ENCODE results near the gene IFT27.

The IFT27 gene

DNA sequence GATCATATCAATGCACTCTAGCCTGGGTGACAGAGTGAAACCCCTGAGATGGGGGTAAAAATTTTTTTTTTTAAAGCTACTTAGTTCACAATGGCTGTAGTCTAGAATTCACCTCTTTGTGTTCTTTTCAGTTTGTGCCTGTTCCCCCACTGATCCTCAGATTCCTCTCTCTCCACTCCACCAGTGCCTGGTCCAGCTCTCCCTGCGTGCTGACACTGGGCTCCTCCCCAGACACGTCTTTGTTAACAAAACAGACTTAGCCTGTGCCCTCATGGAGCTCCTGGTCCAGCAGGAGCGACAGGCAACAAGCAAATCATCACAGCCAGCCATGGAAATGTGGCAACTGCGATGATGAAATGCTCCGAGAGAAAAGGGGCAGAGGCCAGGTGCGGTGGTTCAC is 34.0 kb downstream of the IFT27 start:
- TF ChIP-seq CTCF (IDR thresholded peaks at IDR 0.05; ENCODE audit: control extremely low read depth, extremely low read depth, low read depth, missing control alignments): no peak
- no peak for DNase-seq (ENCODE audit: extremely low spot score)
- CTCF ChIA-PET: interaction anchor here (1.5 to 6.7 kb wide), 3 partner anchors 15 to 195 kb away, joined by 3 to 67 read pairs (median 7); no protein-coding TSS in a partner anchor
- POLR2A ChIA-PET: no interaction called here

GRCh38 chr22:36741204-36741793 is 34.6 kb downstream of the IFT27 start:
- no peak for TF ChIP-seq CTCF (IDR thresholded peaks at IDR 0.05; ENCODE audit: control extremely low read depth, extremely low read depth, low read depth, missing control alignments)
- CTCF ChIA-PET: interaction anchor here (1.5 to 6.7 kb wide), 3 partner anchors 16 to 195 kb away, joined by 3 to 67 read pairs (median 7); no protein-coding TSS in a partner anchor
- DNase-seq (ENCODE audit: extremely low spot score): no peak
- POLR2A ChIA-PET: no interaction called here

DNA sequence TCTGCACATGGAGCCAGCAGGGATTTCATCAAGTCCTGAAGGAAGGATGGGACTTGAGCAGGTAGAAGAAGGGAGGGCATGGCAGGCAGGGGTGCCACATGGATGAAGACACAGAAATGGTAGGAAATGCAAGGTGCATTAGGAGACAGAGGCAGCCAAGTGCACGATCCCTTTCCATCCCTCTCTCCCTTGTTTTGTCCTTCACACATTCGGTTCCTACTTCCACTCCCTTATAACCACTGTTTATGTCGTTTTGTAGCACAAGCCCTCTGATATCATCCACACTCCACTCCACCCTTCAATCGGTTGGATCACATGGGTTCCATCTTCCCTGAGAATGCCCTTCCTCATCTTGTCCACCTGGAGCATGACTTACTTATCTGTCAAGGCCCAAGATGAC is 35.2 kb downstream of the IFT27 start:
- CTCF ChIA-PET: interaction anchor here (1.5 to 6.7 kb wide), 2 partner anchors 16 to 194 kb away, joined by 3 to 67 read pairs; no protein-coding TSS in a partner anchor
- POLR2A ChIA-PET: no interaction called here
- no peak for TF ChIP-seq CTCF (IDR thresholded peaks at IDR 0.05; ENCODE audit: control extremely low read depth, extremely low read depth, low read depth, missing control alignments)

GRCh38 chr22:36739185-36739584 is 36.7 kb downstream of the IFT27 start:
- DNase-seq (ENCODE audit: extremely low spot score): no peak
- no peak for TF ChIP-seq CTCF (IDR thresholded peaks at IDR 0.05; ENCODE audit: control extremely low read depth, extremely low read depth, low read depth, missing control alignments)
- CTCF ChIA-PET: no interaction called here
- POLR2A ChIA-PET: no interaction called here

More for the DNA sequence above, 35.2 kb downstream of the IFT27 start:
- no peak for DNase-seq (ENCODE audit: extremely low spot score)

DNA sequence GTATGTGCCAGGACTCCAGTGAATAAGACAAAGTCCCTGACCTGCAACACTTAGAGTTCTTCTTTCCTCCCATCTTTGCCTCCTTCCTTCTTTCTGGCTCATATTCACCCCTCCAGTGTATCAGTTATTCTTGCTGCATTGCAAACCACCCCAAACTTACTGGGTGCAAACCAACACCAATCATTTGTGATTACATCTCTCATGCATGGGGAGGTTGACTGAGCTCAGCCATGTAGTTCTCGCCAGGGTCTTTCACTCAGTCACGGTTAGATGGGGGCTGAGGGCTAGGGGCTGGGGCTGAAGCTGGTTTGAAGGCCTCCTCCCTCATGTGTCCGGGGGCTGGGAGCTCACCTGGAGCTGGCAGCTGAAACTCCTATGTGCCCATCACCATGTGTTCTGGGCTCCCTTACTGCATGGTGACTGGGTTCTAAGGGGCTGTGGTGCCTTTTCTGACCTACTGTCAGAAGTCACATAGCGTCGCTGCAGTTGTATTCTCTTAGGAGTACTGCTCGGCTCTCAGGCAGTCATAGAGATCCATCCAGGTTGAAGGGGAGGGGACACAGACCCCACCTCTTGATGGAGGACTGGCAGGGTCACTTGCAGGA is 37.4 kb downstream of the IFT27 start:
- DNase-seq (ENCODE audit: extremely low spot score): no peak
- ChIA-PET POLR2A (no interaction called here), CTCF (interaction anchor here (0.6 kb wide), 1 partner anchor 19 kb away, joined by 3 read pairs; no protein-coding TSS in a partner anchor)
- no peak for TF ChIP-seq CTCF (IDR thresholded peaks at IDR 0.05; ENCODE audit: control extremely low read depth, extremely low read depth, low read depth, missing control alignments)

DNA sequence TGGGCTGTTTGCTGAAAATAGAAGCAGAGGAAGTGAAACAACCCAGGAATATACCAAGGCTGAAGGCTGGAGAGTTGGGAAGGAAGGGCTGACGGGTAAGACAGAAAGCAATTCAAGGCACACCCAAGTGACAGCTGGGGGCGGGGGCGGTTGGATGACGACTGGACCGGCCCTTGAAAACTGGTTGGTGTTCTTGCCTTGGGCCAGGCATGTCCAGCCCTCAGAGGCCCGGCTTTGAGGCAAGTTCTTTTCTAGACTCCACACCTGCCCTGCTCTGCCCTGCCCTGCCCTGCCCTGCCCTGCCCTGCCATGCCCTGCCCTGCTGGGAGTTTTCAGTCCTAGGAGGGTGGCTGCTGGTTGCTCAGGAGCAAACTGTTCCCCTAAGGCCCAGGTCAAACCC is 38.1 kb downstream of the IFT27 start:
- ChIA-PET POLR2A (no interaction called here), CTCF (no interaction called here)
- no peak for TF ChIP-seq CTCF (IDR thresholded peaks at IDR 0.05; ENCODE audit: control extremely low read depth, extremely low read depth, low read depth, missing control alignments)
- DNase-seq (ENCODE audit: extremely low spot score): no peak

Measured in GM10248 (cell line).